Nephron progenitor cell (in vitro differentiated cells): ENCODE results near the gene TMEM245.

Experiments used
- DNase-seq: peaks from one replicate; pipeline ENCODE4 v3.0.0; 2021
- H3K27ac Mint-ChIP-seq: 2 replicates; pipeline ENCODE4 v1.8.0; 2021; ENCODE audit warnings: mild to moderate bottlenecking, moderate library complexity, mixed read lengths
- H3K27me3 Mint-ChIP-seq: 2 replicates; pipeline ENCODE4 v1.8.0; 2021; ENCODE audit warnings: mild to moderate bottlenecking, low read depth, mixed read lengths; ENCODE audit not compliant: poor library complexity
- H3K36me3 Mint-ChIP-seq: 2 replicates; pipeline ENCODE4 v1.8.0; 2021; ENCODE audit warnings: low read depth, mixed read lengths
- H3K4me1 Mint-ChIP-seq: 2 replicates; pipeline ENCODE4 v1.8.0; 2021; ENCODE audit warnings: mixed read lengths
- H3K4me3 Mint-ChIP-seq: 2 replicates; pipeline ENCODE4 v1.8.0; 2021; ENCODE audit warnings: mild to moderate bottlenecking, moderate library complexity, mixed read lengths
- H3K9me3 Mint-ChIP-seq: 2 replicates; pipeline ENCODE4 v1.8.0; 2021; ENCODE audit warnings: mild to moderate bottlenecking, moderate library complexity, mixed read lengths
- CTCF ChIP-seq: fragments of 200-600 bp; sonication (generic); IDR thresholded peaks from 2 replicates; pipeline ENCODE4 v1.5.0; 2021; ENCODE audit warnings: antibody characterized with exemption

TMEM245 gene

DNA sequence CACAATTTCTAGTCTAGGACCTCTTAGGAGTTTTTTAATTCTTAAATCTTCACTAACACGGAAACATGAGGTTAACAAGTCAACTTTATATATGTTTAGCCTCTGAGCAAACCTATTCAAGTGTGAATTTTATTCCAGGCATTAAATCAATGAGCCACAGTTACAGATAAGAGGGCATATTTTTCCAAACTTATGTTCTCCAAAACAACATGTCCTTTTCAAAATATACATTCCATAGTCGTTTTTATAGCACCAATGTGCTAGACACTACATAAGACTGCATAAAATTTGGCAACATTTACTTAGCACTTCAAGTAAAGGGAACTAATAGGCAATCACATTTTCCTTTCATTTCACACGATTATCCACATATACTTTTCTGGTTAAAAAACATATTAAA, 6.5 kb downstream of the TMEM245 start:
- TF ChIP-seq CTCF: no peak
- H3K9me3 Mint-ChIP-seq: no peaks in the 10 kb centered on the region
- H3K27me3 Mint-ChIP-seq: no peaks in the 10 kb centered on the region
- peaks cover 25% of the 10 kb centered on the region for H3K36me3 Mint-ChIP-seq
- peaks cover 66% of the 10 kb centered on the region for H3K4me1 Mint-ChIP-seq
- H3K4me3 Mint-ChIP-seq: no peak overlapping the region
- no peak overlapping the region for H3K27ac Mint-ChIP-seq
- DNase-seq: no peak

GRCh38 chr9:109110329-109111021, 9.3 kb downstream of the TMEM245 start:
- no peak for DNase-seq
- Mint-ChIP-seq H3K27me3 (no peaks in the 10 kb centered on the region), H3K27ac (peak overlapping the region; percentile 31), H3K36me3 (peaks cover 25% of the 10 kb centered on the region), H3K4me3 (no peak overlapping the region), H3K4me1 (peaks cover 60% of the 10 kb centered on the region), H3K9me3 (no peaks in the 10 kb centered on the region)
- no peak for TF ChIP-seq CTCF

DNA sequence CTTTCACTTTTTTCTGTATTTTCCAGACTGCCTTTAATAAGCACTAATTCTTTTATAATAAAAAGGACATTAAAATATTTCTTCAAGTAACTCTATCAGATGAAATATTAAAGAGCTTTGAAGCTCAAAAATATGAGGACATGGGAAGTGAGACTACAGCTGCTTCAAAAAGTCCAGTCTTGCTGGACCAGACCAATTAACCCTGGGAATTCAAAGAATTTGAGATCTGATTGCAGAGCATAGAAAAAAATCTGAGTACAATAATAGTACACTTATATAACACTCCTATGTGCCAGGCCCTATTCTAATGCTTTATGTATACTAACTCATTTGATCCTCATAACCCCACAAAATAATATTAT, 9.8 kb downstream of the TMEM245 start:
- DNase-seq: no peak
- no peak overlapping the region for H3K4me3 Mint-ChIP-seq
- H3K27ac Mint-ChIP-seq: no peak overlapping the region
- peaks cover 5% of the 10 kb centered on the region for H3K9me3 Mint-ChIP-seq
- H3K4me1 Mint-ChIP-seq: peaks cover 57% of the 10 kb centered on the region
- TF ChIP-seq CTCF: no peak
- H3K36me3 Mint-ChIP-seq: peaks cover 27% of the 10 kb centered on the region
- H3K27me3 Mint-ChIP-seq: no peaks in the 10 kb centered on the region

DNA sequence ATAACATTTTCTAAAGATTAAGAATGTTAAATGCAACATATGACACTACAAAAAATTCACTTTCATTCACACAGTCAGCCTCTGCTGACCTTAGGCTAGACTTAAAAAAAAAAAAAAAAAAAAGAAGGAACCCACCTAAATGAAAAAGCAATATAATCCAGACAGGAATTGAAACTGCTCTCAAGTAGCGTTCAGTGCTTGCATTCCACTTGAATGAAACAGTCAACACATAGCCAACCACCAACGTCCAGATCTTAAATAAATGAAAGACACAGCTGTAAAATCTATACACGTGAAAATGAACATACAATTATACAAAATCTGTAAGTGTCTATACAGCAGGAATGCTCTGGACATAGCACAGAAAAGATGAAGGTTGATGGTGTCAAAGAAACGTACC, 11.4 kb downstream of the TMEM245 start:
- H3K9me3 Mint-ChIP-seq: peaks cover 17% of the 10 kb centered on the region
- H3K27me3 Mint-ChIP-seq: no peaks in the 10 kb centered on the region
- peaks cover 38% of the 10 kb centered on the region for H3K36me3 Mint-ChIP-seq
- TF ChIP-seq CTCF: no peak
- peak overlapping the region; percentile 34 for H3K27ac Mint-ChIP-seq
- H3K4me1 Mint-ChIP-seq: peaks cover 41% of the 10 kb centered on the region
- H3K4me3 Mint-ChIP-seq: no peak overlapping the region
- DNase-seq: no peak

- H3K27me3 Mint-ChIP-seq: no peaks in the 10 kb centered on the region
- H3K27ac Mint-ChIP-seq: peak overlapping the region; percentile 90
- H3K4me1 Mint-ChIP-seq: peaks cover 37% of the 10 kb centered on the region
- H3K4me3 Mint-ChIP-seq: no peak overlapping the region
- peaks cover 45% of the 10 kb centered on the region for H3K36me3 Mint-ChIP-seq
- no peak for DNase-seq
- TF ChIP-seq CTCF: no peak
- H3K9me3 Mint-ChIP-seq: peaks cover 24% of the 10 kb centered on the region
Measured at GRCh38 chr9:109107402-109108240, 12.1 kb downstream of the TMEM245 start.
